HUDEP-2 (cell line): ENCODE results near the gene RNF150.

Experiments used
- DNase-seq, 76 experiments: peaks; one replicate each; lab custom pipeline; 2025; ENCODE audit not compliant: unreplicated experiment in 76 of 76; lab: John Stamatoyannopoulos, UW

Gene RNF150

DNA sequence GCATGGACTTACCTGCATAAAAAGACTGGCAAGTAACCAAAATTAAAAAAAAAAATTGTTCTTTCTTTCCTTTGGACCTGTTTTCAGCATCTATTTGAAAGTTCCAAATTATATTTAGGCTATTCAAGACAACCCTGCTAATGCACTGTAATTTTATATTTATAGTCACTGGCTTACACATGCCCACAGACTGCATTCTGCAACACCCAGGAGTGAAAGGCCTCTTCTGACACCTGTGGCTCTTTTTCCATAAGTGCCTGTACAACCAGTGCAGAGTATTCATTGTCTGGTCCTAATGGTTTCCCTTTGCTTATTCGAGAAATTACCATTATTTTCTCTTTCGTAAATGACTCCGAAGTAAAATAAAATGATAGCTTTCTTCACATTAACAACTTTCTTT, 143.3 kb downstream of the RNF150 start:
- DNase-seq = no peak

DNA sequence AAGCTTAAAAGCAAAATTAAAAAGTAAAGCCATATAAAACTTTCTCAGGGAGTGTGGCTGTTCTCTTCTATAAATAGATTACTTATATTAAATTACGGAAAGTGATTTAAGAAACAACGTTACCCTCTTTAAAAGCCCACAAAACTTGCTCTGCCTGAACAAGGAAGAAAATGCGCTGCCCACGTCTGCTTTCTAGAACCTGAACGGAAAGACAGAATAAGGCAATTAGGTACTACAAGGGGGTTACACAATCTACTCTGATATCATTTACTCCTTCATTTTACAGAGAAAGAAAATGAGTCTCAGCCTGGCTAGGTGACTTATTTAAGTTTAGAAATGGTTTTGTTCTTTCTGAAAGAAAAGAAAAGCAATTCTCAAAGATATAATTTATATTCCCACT, 147.2 kb downstream of the RNF150 start:
- no peak for DNase-seq

DNA sequence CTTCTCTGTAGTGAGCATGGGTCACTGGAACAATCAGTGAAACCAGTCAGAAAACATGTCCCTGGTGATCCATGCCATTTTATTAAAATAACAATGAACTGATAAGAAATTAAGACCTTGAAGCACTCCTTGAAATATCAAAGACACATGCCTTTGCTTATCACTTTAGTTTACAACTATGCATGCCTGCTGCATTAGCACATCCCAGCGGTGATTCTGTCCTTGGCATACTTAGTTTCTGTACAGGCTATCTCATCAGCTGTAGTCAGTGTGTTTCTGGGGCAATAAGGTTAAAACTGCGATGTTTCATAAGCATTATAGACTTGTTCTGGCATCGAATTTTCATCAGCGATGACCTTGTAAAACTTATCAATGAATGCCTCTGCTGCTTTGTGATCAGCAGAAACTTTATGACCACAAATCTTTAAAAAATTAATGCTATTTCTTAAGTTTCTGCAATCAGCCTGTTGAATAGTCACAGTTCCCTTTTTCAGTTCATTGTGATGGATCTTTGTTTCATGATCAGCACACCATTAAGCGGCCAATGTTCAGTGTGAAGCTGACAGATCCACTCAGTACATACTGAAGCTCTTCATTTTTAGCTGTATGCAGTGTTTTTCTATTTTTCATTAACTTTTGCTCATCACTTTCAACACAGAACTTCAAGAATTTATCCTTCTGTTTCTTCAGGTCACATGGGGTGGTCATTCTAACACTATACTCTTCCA, 150.5 kb downstream of the RNF150 start:
- no peak for DNase-seq

DNA sequence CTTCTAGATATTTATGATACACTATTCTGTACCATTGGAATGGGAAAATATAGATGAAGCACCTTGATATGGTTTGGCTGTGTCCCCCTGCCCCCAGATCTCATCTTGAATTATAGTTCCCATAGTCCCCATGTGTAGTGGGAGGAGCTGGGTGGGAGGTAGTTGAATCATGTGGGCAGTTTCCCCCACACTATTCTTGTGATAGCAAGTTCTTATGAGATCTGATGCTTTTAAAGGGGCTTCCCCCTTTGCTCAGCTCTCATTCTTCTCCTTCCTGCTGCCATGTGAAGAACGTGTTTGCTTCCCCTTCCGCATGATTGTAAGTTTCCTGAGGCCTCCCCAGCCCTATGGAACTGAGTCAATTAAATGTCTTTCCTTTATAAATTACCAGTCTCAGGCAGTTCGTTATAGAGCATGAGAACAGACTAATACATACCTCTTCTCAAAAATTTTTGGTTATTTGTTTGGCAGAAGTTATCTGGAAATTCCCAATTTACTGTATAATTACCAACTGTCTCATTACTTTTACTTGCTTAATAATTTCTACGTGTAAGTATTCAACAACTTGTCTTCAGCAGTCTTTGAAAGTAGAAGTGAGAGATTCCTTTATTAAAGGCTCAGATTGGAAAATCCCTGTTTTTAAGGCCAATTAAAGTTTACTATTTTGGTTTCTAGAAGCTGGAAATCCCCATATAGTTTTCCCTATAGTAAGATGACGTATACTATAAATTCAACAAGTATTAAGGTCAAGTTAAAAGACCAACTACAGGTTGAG, 152.7 kb downstream of the RNF150 start:
- DNase-seq = no peak

DNA sequence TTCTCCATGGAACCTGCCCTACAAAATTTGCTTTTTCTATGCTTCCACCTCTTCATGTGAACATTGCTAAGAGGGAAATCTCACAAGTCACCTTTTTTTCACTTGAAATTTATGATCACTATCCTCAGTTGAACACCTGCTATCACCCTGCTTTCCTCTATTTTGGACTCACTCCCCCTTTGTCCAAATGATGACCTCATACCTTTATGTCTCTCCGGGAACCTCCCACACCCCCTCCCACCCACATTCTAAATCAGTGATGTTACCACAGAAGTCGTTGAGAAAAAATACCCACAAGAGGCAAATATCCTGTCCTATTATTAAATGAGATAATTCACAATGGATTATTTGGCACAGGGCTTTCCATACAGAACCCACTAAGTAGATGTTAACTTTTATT, 156.5 kb downstream of the RNF150 start:
- DNase-seq = no peak

DNA sequence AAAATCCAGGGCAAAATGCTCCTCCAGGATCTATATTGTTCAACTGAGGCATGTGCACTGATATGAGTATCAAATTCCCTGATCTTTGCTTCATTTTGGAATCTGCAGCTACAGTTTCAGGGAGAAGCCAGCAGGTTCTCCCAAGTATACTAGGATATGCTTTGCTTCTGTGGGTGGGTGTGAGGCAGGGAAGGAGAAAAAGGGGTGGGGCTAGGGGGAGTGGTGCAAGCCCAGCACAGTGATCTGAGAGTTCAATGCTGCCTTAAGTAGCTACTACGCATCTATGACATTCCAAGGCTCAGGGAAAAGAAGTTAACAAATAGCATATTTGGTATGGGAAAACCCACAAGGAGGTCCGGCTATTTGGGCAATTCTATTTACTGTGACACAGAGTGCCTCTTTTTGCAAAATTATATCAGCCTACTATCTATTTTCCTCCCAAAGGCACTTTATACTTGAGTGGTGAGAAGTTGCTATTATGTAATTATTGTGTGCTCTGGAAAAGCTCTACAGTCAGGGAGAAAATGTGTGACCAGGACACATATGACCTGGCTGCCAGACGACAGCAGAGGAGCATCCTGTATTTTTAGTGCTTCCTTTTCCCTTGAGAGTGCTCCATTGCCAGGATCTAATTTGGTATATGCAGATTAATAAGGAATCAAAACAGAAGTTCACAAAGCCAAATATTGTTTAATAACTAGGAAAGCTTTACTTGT, 162.0 kb downstream of the RNF150 start:
- DNase-seq = no peak

DNA sequence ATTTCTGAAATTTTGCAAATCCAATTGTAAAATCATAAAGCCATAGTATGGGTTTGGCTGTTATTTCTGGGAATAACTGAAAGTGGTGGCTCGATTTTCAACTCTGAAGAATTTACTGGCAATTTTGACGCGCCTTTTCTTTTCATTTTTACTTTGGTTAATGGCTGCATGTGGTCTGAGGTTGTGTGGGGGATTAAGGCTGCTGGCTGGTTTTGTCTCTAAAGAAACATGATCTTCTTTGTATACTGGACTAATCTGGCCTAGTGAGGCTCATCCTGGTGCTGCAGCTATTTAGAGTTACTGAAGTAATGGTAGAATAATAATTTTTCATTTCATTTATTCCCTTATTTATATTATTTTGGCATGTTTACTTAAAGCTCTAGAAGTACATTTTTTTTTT, 164.0 kb downstream of the RNF150 start:
- DNase-seq = no peak

DNA sequence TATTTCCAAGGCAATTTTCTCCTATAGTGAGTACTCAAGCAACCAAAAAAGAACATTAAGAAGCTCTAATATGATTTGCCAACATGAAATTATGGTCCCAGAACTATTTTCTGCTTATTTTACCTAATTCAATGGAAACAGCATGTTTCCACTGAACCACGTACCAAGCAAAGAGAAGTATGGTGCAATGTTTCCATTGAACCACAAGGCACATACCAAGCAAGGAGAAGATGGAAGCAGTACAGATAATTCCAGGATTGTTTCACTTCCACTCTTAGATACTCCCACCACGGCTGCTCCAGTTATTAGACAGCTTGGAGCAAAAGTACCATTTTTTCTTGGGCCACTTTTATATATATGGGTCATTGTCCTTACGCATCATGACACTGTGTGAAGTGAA, 164.9 kb downstream of the RNF150 start:
- DNase-seq = no peak

DNA sequence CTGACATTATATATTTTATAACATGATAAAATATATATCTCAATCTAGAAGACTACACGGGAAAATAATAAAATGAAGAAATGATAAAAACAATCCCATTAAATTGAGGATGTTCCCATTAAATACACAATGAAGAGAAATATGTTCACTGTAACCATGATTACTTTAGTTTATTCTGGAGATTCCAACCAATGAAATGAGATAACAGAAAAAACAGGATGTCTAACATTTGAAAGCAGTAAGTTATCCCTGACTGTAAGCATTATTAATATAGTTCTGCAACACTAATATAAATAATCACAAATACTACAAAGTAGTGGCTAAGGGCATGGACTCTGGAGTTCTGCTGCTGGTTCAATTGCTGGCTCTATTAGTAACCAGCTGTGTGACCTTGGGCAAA, 169.4 kb downstream of the RNF150 start:
- DNase-seq = no peak

DNA sequence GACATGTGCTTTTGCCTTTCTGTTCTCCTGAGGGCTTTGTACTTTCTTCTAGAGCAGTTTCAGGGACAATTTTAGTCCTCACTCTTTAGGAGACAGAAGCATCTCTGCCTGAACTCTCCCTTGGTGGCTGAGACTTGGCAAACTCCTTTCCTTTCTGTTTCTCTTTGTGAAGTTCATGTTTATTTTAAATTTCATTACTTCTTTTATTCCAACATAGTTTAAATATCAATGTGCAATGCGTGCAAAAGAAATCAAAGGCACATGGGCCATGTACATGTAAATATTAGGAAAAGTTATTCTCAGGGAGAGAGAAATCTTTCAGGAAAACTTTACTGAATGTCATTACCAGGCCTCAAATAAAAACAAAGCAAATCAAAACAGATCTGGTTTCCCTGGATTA, 177.6 kb downstream of the RNF150 start:
- DNase-seq = no peak

DNA sequence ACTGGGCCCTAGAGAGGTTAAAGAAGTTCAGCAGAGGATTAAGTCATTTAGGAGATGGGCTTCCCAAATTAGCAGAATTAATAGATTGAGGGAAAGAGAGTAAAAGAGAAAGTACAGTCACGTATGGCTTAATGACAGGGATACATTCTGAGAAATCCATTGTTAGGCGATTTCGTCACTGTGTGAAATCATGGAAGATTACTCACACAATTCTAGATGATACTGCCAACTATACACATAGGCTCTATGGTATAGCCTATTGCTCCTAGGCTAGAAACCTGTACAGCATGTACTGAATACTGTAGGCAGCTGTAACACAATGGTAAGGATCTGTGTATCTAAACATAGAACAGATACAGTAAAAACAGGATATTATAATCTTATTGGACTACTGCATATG, 180.6 kb downstream of the RNF150 start:
- no peak for DNase-seq

DNA sequence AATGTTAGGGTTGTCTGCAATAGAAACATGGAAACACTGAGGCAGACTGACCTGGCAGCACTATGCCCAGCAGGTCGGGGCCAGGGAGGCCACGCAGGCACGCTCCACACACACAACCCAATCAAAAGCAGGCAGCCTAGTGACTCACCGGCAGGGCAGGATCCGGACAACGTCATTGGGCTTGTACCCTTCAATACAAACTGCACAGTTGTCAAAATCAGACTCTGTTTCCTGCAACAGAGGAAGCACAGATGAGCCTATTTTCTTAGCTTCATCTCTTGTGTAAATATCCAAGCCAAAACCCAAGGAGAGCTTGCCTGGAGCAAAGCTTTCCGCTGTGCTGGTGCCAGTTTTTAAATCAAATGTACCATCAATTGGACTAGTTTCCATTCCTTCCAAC, 185.8 kb downstream of the RNF150 start:
- DNase-seq = no peak

DNA sequence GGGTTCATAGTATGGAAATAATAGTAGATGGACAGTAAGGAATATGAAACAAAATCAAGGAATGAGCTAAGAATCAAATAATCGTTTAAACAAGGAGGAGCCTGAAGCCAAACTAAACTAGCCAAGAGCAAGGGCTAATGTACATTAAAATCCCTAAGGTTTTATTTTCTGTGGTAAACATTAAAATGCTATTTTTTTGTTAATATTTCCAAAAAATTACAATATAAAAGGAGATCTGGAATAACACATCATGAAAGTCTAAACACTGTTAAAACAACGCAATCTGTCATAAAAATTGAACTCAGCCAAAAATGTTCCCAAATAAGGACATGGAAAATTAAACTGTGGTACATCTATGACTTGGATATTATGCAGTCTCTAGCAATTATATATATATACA, 188.2 kb downstream of the RNF150 start:
- no peak for DNase-seq

DNA sequence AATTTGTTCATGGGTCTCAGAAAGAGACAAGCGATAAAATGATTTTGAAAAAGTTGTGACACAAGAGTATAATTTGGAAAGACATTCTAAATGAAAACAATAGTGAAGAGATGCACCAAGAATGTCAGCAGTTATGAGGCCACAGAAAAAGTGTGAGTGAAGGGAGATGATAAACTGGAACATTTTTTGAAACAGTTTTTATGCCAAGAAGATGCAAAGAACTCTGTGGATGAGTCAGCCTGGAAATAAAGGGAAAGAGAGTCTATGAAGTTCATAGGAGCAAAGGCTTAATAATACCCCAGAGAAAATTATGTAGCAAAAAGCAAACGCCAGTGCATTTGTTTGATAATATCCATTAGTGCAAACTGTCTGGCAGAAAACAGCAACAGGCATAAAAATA, 188.7 kb downstream of the RNF150 start:
- DNase-seq = no peak

DNA sequence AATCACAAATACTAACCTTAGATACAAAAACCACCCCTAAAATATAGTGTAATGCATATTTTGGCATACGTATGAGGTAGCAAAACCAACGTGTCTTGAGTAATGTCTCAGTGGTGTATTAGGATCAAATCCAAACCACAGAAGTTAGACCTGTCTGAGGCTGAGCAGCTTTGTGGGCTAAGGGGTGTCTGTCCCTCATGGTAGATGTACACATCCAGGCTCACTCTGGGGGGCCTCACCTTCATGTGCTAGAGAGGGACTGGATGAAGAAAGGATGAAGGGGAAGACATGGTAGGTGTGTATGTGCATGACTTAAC, 189.1 kb downstream of the RNF150 start:
- DNase-seq = no peak

DNA sequence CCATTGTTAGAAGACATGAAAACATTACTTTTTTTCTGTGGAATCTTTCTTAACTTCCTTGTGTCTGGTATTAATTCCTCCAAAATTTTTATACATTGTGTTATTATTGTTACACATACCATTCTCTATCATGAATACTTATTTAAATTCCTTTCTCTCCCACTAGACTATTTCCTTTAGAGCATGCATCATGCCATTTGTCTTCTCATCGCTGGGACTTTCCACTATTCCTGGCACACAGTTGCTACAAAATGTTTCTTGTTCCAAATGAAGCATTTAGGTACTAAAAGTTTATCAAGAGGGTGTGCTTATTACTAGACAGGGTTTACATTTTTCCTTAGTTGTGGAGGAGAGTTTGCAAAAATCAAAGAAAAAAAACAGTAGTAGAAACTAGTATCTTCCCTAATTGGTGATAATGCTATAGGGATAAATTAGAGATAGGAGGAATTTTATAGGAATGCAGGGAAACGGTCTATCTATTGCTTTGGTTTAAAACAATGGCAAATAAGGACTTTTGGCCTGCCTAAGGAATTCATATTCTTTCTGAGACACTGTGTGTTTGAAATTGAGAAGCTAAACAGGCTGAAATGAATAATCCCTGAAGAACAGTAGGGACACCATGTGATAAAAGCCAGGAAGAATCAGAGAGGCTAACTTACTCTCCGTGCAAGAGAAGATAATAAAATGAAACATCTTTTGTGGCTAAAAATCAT, 189.6 kb downstream of the RNF150 start:
- DNase-seq = no peak

DNA sequence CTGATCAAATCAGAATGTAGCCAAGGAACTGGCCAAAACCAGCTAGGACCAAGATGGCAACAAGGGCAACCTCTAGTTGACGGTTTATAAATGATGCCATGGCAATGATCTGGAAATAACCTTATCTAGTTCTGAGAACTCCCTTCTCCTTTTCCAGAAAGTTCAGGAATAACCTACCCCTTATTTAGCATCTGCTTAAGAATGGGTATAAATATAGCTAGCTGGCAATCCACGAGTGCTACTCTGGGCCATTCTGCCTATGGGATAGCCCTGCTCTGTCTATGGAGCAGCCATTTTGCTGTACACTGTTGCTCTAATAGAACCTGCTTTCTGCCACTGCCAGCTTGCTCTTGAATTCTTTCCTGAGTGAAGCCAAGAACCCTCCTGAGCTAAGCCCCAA, 192.7 kb downstream of the RNF150 start:
- no peak for DNase-seq

DNA sequence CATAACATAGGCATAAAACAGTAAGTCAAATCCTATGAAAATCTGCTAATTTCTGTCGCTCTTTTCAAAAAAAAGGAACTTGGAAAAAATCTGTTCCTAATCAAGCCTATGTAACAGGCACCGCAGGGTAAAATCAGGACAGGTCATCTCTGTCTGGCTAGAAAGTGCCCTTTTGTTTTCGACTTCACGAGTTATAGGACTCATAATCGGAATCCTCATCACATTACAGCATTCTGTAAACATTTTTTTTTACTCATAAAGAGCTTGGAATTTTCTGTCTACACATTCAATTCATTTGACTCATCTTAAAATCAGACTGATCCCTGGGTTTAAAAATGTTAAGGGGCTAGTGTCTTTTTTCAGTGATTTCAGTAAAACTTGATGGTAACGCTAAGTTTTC, 195.4 kb downstream of the RNF150 start:
- DNase-seq = no peak

DNA sequence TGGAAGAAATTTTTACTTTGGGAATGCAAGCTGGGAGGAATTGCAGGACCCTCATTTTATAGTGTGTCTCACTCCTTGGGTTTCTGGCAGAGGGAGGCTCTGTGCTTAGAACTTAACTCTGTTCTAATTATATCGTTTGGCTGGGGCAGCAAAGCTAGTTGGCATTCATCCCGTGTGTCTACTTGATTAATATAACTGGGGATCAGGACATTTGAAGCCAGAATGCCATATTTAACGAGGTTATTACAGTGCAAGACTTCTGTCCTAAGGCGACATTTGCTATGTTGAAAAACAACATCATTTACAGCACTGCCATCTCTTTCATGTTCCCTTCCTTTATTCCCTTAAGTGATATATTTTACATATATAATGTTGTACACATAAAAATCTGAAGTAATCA, 198.0 kb downstream of the RNF150 start:
- DNase-seq = no peak

DNA sequence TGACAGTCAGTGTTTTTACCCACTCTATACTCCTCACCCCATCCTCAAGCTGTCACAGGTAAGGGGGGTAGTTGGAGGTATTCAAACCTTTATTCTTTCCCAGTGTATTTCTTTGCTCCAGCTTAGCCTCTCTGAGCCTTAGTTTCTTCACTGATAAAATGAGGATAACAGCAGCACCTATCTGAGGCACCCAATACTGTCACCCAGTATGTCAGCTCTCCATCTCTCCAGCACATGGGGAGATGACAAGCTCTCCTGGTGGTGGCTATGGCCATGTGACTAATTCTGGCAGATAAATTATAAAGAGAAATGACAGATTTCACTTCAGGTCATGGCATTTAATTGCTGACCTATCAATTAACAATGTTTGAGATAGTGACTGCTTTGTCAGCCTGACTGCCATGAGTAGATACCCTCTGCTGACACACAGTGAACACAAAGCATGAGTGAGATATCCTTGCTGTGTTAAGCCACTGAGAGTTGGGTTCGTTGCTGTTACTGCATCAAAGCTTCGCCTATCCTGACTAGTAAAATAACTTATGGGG, 200.7 kb downstream of the RNF150 start:
- DNase-seq = no peak

DNA sequence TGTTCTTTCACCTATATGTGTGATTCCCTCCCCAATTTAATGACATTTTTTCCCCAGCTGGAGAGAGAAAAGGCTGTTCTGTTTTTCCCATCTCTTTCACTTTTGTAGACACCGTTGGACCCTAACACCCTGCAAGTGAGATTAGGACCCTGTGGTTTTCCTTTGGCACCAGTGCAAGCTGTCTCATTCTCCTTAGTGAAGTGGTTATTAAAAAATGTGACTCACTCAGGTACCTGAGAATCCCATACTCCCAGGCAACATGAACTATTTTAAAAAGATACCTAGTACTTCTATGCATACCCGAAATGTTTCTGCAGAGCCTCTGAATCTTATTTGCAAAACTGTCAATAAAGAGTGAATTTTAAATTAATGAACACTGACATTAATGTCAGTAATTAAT, 201.4 kb downstream of the RNF150 start:
- DNase-seq = no peak
